HepG2 (cell line): Measurements from ENCODE around the gene TACC3. TPM values are rescaled to one million over a fixed set of nuclear protein-coding genes. Genes with fewer than 3 reads are reported as not detected.
A peak's percentile ranks its signal among the peaks of the same experiment; 100 is the strongest.

Experiments
- ASH2L ChIP-seq: fragments of 300-600, 200-600 bp; sonication (generic); IDR thresholded peaks from 2 replicates; pipeline ENCODE4 v1.7.0; 2017; ENCODE audit warnings: low read depth, mild to moderate bottlenecking, moderate library complexity, mixed read lengths, low read length; ENCODE audit not compliant: insufficient read length
- CREB1 ChIP-seq, 2 experiments: fragments of 450-650 bp in 1 of 2; IDR thresholded peaks; 2 replicates each; pipeline ENCODE4 v1.6.1; 2016 to 2017; ENCODE audit warnings: control low read depth in 1 of 2, mild to moderate bottlenecking in 1 of 2, missing compliant biosample characterization in 1 of 2, missing genetic modification characterization in 1 of 2
- GATAD2A ChIP-seq: IDR thresholded peaks from 2 replicates; pipeline ENCODE4 v1.6.1; 2016
- NKX3-1 ChIP-seq: sonication (generic); formaldehyde crosslinking; IDR thresholded peaks from 2 replicates; pipeline ENCODE4 v1.5.0; 2020; ENCODE audit warnings: missing genetic modification reagents
- SPEN ChIP-seq: sonication (generic); formaldehyde crosslinking; IDR thresholded peaks from 2 replicates; pipeline ENCODE4 v1.5.1; 2020; ENCODE audit warnings: low read depth, mild to moderate bottlenecking, missing genetic modification reagents
- ZBED4 ChIP-seq: sonication (generic); formaldehyde crosslinking; IDR thresholded peaks from 2 replicates; pipeline ENCODE4 v1.4.0; 2020; ENCODE audit warnings: missing genetic modification reagents, borderline replicate concordance
- ZBTB7A ChIP-seq: sonication (generic); formaldehyde crosslinking; IDR thresholded peaks from 2 replicates; pipeline ENCODE4 v1.8.0; 2022; ENCODE audit warnings: mild to moderate bottlenecking, missing genetic modification reagents
- ZNF501 ChIP-seq: sonication (generic); formaldehyde crosslinking; IDR thresholded peaks from 2 replicates; pipeline ENCODE4 v1.5.1; 2020; ENCODE audit warnings: mild to moderate bottlenecking, moderate library complexity, missing genetic modification reagents
- ZNF574 ChIP-seq: sonication (generic); formaldehyde crosslinking; IDR thresholded peaks from 2 replicates; pipeline ENCODE4 v1.4.0; 2020; ENCODE audit warnings: missing genetic modification reagents
- polyA plus RNA-seq, 8 experiments: library from polyadenylated mRNA; depleted of rRNA in 3 of 8; stranded (reverse) in 7 of 8; unstranded in 1 of 8; fragments of >200 nt; fragmentation: Illumina TruSeq in 4 of 8; extraction: Trizol in 4 of 8; gene quantifications; 2 replicates each; pipeline versions ENCODE4 v1.2.1 to v1.2.3, GENCODE V29; 2011 to 2016; ENCODE audit warnings: low read depth in 4 of 8, missing spikeins in 1 of 8, mixed read lengths in 1 of 8; ENCODE audit not compliant: insufficient read depth in 1 of 8
- total RNA-seq, 5 experiments: library from RNA; depleted of rRNA; stranded (reverse); fragments of >200 nt; fragmentation: Illumina TruSeq; extraction: Trizol; gene quantifications; 2 replicates each; pipeline ENCODE4 v1.2.3, GENCODE V29; 2016; ENCODE audit warnings: low read depth in 1 of 5
- TF ChIP-seq, protein P1 (sequence below): sonication (generic); formaldehyde crosslinking; conservative IDR thresholded peaks from 2 replicates; pipeline ENCODE4 v1.4.0; 2020; ENCODE audit warnings: missing genetic modification reagents
- TF ChIP-seq, protein P2 (sequence below): sonication (generic); formaldehyde crosslinking; IDR thresholded peaks from 2 replicates; pipeline ENCODE4 v1.5.0; 2020; ENCODE audit warnings: mild to moderate bottlenecking, missing genetic modification reagents, borderline replicate concordance
- TF ChIP-seq, protein P3 (sequence below): sonication (generic); formaldehyde crosslinking; IDR thresholded peaks from 2 replicates; pipeline ENCODE4 v1.4.0; 2020; ENCODE audit warnings: missing genetic modification reagents

The TACC3 gene
- total and polyA plus RNA-seq, 2 of the 13 experiments (the other 11 are each of a cell fraction or from before 2014, with no cell fraction given), result 20.3 to 21.2 TPM

DNA sequence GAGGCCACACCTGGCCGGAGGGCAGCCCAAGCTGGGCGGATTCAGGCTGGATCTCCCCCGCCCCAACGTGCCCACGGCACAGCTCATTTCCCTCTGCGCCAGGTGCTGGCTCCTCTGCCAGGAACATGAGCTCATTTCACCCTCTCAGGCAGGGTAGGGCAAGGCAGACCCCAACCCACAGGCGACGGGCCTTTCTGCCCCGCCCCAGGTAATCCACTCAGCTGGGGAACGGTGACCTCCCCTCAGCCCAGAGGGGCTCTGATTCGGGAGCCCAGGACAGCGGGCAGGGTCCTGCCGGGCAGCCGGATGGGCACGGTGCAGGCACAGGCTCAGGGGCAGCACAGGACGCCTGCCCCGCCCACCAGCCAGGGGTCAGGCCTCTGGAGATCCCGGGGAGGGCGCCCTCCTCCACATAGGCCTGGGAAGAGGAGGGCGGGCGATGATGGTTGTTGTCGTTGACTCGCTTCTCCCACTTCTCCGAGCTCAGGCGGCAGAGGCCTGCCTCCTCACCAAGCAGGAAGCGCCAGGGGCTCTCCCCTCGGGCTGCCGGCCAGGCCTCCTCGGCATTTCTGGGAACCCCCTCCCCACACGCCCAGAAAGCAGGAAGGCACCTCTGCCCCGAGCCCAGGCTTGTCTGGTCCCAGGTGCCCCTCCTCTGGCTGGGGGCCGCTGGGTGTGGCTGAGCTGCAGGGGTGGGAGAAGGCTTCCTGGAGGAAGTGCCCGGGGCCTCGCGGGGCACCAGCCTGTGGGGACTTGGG, 31.1 kb downstream of the TACC3 start (continued):
- 0 out of 2 replicates have a peak, but pooled peaks have one; percentile 38 for TF ChIP-seq ZBED4
- peak; percentile 49; the same call in 1 of the 2 replicates for TF ChIP-seq GATAD2A (CRISPR knock-in tag)
- peak; percentile 21; the same call in 1 of the 2 replicates for TF ChIP-seq ZNF501 (CRISPR knock-in tag)
- TF ChIP-seq NKX3-1 (CRISPR knock-in tag), result peak; percentile 51; the same call in 1 of the 2 replicates
- no peak for TF ChIP-seq CREB1 (IDR thresholded peaks at IDR 0.05)
- TF ChIP-seq CREB1 (CRISPR knock-in tag; IDR thresholded peaks at IDR 0.05), result no peak
- TF ChIP-seq, protein P1, sequence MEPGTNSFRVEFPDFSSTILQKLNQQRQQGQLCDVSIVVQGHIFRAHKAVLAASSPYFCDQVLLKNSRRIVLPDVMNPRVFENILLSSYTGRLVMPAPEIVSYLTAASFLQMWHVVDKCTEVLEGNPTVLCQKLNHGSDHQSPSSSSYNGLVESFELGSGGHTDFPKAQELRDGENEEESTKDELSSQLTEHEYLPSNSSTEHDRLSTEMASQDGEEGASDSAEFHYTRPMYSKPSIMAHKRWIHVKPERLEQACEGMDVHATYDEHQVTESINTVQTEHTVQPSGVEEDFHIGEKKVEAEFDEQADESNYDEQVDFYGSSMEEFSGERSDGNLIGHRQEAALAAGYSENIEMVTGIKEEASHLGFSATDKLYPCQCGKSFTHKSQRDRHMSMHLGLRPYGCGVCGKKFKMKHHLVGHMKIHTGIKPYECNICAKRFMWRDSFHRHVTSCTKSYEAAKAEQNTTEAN (CRISPR knock-in tag), result no peak
- no peak for TF ChIP-seq ASH2L
- TF ChIP-seq ZNF574 (CRISPR knock-in tag), result peak; percentile 40; the same call in 1 of the 2 replicates
- TF ChIP-seq ZBTB7A, result peak; percentile 46; the same call in 1 of the 2 replicates
- TF ChIP-seq, protein P2, sequence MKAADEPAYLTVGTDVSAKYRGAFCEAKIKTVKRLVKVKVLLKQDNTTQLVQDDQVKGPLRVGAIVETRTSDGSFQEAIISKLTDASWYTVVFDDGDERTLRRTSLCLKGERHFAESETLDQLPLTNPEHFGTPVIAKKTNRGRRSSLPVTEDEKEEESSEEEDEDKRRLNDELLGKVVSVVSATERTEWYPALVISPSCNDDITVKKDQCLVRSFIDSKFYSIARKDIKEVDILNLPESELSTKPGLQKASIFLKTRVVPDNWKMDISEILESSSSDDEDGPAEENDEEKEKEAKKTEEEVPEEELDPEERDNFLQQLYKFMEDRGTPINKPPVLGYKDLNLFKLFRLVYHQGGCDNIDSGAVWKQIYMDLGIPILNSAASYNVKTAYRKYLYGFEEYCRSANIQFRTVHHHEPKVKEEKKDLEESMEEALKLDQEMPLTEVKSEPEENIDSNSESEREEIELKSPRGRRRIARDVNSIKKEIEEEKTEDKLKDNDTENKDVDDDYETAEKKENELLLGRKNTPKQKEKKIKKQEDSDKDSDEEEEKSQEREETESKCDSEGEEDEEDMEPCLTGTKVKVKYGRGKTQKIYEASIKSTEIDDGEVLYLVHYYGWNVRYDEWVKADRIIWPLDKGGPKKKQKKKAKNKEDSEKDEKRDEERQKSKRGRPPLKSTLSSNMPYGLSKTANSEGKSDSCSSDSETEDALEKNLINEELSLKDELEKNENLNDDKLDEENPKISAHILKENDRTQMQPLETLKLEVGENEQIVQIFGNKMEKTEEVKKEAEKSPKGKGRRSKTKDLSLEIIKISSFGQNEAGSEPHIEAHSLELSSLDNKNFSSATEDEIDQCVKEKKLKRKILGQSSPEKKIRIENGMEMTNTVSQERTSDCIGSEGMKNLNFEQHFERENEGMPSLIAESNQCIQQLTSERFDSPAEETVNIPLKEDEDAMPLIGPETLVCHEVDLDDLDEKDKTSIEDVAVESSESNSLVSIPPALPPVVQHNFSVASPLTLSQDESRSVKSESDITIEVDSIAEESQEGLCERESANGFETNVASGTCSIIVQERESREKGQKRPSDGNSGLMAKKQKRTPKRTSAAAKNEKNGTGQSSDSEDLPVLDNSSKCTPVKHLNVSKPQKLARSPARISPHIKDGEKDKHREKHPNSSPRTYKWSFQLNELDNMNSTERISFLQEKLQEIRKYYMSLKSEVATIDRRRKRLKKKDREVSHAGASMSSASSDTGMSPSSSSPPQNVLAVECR, result peak; percentile 32; the same call in 1 of the 2 replicates
- TF ChIP-seq, protein P3, sequence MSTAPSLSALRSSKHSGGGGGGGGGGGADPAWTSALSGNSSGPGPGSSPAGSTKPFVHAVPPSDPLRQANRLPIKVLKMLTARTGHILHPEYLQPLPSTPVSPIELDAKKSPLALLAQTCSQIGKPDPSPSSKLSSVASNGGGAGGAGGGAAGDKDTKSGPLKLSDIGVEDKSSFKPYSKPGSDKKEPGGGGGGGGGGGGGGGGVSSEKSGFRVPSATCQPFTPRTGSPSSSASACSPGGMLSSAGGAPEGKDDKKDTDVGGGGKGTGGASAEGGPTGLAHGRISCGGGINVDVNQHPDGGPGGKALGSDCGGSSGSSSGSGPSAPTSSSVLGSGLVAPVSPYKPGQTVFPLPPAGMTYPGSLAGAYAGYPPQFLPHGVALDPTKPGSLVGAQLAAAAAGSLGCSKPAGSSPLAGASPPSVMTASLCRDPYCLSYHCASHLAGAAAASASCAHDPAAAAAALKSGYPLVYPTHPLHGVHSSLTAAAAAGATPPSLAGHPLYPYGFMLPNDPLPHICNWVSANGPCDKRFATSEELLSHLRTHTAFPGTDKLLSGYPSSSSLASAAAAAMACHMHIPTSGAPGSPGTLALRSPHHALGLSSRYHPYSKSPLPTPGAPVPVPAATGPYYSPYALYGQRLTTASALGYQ, result peak; percentile 14; the same call in 1 of the 2 replicates
- peak; percentile 16; the same call in 1 of the 2 replicates for TF ChIP-seq SPEN (CRISPR knock-in tag)
